ENCODE results near the gene BLM. TPM values are rescaled to one million over a fixed set of nuclear protein-coding genes. Genes with fewer than 3 reads are reported as not detected.

The BLM gene
- total and polyA plus RNA-seq, 2 of the 4 experiments (the other 2 are of a cell fraction): 2.5 to 6.5 TPM

- ChIA-PET POLR2A (ENCODE audit: unreplicated experiment) (no interaction called here), CTCF (no interaction called here)
- no peak overlapping the region for H2BK15ac ChIP-seq (ENCODE audit: low read depth, low read length)
- H3K23ac ChIP-seq (ENCODE audit: low read depth, low read length): no peak overlapping the region
- H2BK5ac ChIP-seq (ENCODE audit: low read depth, low read length, poor library complexity, severe bottlenecking): no peak overlapping the region
- no peak overlapping the region for H3K9ac ChIP-seq (ENCODE audit: low read depth, low read length)
- no peaks in the 10 kb centered on the region for H4K20me1 ChIP-seq (ENCODE audit: insufficient read depth, low read length)
- no peak overlapping the region for H3K18ac ChIP-seq (ENCODE audit: low read depth, low read length)
- no peak overlapping the region for H4K8ac ChIP-seq (ENCODE audit: low read depth in 2 of 2, low read length in 2 of 2)
- H3K27ac ChIP-seq (ENCODE audit: insufficient read depth, low read length): no peak overlapping the region
- H3K4me3 ChIP-seq (ENCODE audit: insufficient read depth, low read depth, low read length): no peak overlapping the region
- ATAC-seq (ENCODE audit: low read depth) (no peak), DNase-seq (no peak)
- H3K79me1 ChIP-seq (ENCODE audit: low read depth in 1 of 2, low read length in 2 of 2): no peaks in the 10 kb centered on the region
- H3K9me1 ChIP-seq (ENCODE audit: insufficient read depth, low read length): no peaks in the 10 kb centered on the region
- no peak overlapping the region for H2BK20ac ChIP-seq (ENCODE audit: low read depth, low read length)
- no peak overlapping the region for H2AK5ac ChIP-seq (ENCODE audit: low read depth, low read length)
- H2AFZ ChIP-seq (replicated peaks; ENCODE audit: low read length, poor library complexity): no peak overlapping the region
- no peak overlapping the region for H3K14ac ChIP-seq (replicated peaks; ENCODE audit: low read depth, low read length)
- no TSS peak for BruUV-seq (replicated peaks)
- H4K91ac ChIP-seq (ENCODE audit: insufficient read depth, low read depth, low read length): no peak overlapping the region
- no peak overlapping the region for H2BK120ac ChIP-seq (ENCODE audit: low read depth, low read length)
- dilution Hi-C loops (cut with HindIII; ENCODE audit: low sequenced_read_pairs, unreplicated experiment) (no loop called here), intact Hi-C loops (cut with micrococcal nuclease) (no loop called here), in situ Hi-C loops (cut with MboI; ENCODE audit: low sequenced_read_pairs) (no loop called here)
- H3K9me3 ChIP-seq (ENCODE audit: control insufficient read depth, insufficient read depth, low read length): no peaks in the 10 kb centered on the region
- no peak overlapping the region for H3K4me2 ChIP-seq (ENCODE audit: low read depth, low read length)
- no peaks in the 10 kb centered on the region for H3K27me3 ChIP-seq (ENCODE audit: control insufficient read depth, insufficient read depth, low read length)
- no peak overlapping the region for H3K56ac ChIP-seq (ENCODE audit: extremely low read depth, insufficient read depth, low read length)
- H4K5ac ChIP-seq (ENCODE audit: low read depth, low read length): no peak overlapping the region
- H2AK9ac ChIP-seq (replicated peaks; ENCODE audit: low read depth, low read length, poor library complexity): no peak overlapping the region
- TF ChIP-seq MXI1 (IDR thresholded peaks at IDR 0.05; ENCODE audit: borderline replicate concordance, low read depth, low read length) (no peak), CHD1 (IDR thresholded peaks at IDR 0.05; ENCODE audit: low read depth, low read length) (no peak)
- H3K36me3 ChIP-seq (ENCODE audit: control insufficient read depth, insufficient read depth, low read length): no peaks in the 10 kb centered on the region
- no peak overlapping the region for H3K4ac ChIP-seq (ENCODE audit: low read depth, low read length)
- no CpG with 5 or more reads among the region's 2 CpGs for WGBS, 2 experiments (ENCODE audit: extremely low coverage in 2 of 2, insufficient read length in 1 of 2)
- H3K4me1 ChIP-seq (ENCODE audit: control insufficient read depth, insufficient read depth, low read length): no peaks in the 10 kb centered on the region
These were observed 9.7 kb upstream of the BLM start for GRCh38 chr15:90707489-90707888.
